Islet precursor cell (in vitro differentiated cells): ENCODE results near the gene LCE1D.

ENCODE experiments used
- DNase-seq: peaks from one replicate; pipeline ENCODE4 v3.0.0-alpha.2; 2018

Gene LCE1D, protein sequence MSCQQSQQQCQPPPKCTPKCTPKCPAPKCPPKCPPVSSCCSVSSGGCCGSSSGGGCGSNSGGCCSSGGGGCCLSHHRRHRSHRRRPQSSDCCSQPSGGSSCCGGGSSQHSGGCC

DNA sequence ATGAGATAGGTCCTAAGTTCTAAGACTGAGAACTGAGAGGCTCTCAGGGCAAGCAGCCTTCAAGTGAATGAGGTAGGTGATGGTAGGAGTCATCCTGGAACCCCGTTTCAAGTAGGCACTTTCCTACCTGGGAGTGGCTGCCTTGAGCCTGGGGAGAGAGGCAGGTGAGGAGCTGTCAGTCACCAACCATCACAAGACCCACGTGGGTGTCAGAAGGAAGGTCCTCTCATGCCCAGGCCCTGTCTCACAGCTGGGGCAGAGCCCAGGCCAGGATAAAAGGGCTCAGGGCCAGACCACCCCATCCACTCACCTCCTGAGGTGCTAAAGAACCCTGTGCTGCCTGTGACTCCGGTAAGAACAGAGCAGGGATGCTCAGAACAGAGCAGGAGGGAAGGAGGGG lies at the start of gene LCE1D:
Gene LCE1D, plus strand, starts transcription at position 301 of the 400 bp plus-strand sequence. CDS start 1,074 bp downstream, outside the sequence.
- no peak for DNase-seq

GRCh38 chr1:152747831-152748230 lies 48.7 kb upstream of the LCE1D start:
- no peak for DNase-seq

GRCh38 chr1:152752225-152752624 lies 44.3 kb upstream of the LCE1D start:
- no peak for DNase-seq

DNA sequence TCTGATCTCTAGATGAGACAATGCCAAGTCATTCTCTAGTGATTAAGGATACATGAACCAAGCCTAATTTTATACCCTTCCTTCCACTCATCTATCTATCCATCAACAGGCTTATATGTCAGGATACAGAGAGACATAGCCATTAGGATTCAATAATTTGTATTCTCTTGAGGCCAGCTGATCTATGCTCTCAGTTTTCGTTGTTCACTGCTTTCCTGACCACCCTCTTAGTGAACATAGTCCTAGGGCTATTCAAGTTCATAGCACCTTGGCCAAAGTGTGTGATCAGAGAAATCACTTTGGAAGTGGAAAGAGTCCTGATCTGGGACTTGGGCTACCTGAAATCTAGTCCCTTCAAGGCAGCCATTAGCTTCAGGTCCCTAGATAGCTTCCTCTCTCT lies 42.9 kb upstream of the LCE1D start:
- no peak for DNase-seq

DNA sequence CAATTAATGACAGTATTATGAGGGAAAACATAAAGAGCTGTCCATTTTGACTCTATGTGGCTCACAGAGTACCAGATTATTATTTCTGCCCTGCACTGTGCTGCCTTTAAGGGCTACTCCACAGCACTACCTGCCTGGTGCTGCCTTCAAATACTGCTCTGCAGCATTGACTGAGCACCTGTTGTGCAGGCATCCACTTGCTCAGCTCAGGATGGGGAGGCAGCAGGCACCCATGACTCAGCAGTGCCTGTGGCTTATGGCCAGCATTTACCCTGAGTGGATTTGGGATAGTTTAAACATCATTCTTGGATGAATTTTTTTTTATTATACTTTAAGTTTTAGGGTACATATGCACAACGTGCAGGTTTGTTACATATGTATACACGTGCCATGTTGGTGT lies 39.6 kb upstream of the LCE1D start:
- no peak for DNase-seq

GRCh38 chr1:152757747-152758146 lies 38.8 kb upstream of the LCE1D start, which contains the start of gene KPRP:
Gene KPRP (plus strand): TSS chr1:152758025. CDS start chr1:152759589, 1,564 bp downstream.
- DNase-seq = no peak

GRCh38 chr1:152758636-152759035 lies 37.9 kb upstream of the LCE1D start:
- no peak for DNase-seq

DNA sequence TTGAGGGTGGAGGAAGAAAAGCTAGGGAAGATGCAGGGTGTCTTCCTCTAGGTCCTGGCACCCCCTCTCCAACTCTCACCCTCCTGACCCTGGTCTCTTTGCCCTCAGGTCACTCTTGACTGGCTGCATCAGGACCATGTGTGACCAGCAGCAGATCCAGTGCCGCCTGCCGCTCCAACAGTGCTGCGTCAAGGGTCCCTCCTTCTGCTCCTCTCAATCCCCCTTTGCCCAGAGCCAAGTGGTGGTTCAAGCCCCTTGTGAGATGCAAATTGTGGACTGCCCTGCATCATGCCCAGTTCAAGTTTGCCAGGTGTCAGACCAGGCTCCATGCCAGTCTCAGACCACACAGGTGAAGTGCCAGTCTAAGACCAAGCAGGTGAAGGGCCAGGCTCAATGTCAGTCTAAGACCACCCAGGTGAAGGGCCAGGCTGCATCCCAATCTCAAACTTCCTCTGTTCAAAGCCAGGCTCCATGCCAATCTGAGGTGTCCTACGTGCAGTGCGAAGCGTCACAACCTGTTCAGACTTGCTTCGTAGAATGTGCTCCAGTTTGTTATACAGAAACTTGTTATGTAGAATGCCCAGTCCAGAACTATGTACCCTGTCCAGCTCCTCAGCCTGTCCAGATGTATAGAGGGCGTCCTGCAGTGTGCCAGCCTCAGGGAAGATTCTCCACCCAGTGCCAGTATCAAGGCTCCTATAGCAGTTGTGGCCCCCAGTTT lies 36.9 kb upstream of the LCE1D start:
- DNase-seq = no peak

DNA sequence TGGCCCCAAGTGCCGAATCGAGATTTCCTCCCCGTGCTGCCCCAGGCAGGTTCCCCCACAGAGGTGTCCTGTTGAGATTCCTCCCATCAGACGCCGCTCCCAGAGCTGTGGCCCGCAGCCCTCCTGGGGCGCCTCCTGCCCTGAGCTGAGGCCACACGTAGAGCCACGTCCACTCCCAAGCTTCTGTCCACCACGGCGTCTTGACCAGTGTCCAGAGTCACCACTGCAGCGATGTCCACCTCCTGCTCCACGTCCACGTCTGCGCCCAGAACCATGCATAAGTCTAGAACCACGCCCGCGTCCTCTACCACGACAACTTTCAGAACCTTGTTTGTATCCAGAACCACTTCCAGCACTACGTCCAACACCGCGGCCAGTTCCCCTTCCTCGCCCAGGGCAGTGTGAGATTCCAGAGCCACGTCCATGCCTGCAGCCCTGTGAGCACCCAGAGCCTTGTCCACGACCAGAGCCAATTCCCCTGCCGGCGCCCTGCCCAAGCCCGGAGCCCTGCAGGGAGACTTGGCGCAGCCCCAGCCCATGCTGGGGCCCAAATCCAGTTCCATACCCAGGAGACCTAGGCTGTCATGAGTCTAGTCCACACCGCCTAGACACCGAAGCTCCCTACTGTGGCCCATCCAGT lies 35.9 kb upstream of the LCE1D start:
- DNase-seq = no peak

DNA sequence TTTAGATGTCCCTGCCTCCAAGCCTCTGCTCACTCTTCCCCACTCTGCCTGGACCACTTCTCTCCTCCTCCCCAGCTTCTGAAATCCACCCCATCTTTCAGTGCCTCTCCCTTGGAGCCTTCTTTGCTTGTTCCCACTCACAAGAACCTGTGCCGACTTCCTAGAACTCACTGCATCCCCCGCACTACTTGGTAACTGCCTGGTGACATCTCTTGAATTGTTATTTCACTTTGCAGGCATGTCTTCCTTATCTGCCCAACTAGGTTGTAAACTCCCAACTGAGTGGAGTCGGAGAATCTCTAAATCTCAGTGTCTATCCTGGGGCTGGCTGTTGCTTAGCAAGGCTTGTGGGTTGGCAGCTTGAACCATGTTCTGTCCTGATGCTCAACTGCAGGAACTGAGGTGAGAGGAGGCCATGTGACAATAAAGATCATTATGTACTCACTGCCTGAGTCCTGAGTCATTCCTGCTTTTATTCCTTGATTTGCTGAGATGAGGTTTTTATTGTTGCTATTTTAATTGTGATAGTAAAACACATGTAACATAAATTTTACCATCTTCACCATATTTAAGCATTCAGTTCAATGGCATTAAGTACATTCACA lies 34.8 kb upstream of the LCE1D start:
- DNase-seq = no peak

DNA sequence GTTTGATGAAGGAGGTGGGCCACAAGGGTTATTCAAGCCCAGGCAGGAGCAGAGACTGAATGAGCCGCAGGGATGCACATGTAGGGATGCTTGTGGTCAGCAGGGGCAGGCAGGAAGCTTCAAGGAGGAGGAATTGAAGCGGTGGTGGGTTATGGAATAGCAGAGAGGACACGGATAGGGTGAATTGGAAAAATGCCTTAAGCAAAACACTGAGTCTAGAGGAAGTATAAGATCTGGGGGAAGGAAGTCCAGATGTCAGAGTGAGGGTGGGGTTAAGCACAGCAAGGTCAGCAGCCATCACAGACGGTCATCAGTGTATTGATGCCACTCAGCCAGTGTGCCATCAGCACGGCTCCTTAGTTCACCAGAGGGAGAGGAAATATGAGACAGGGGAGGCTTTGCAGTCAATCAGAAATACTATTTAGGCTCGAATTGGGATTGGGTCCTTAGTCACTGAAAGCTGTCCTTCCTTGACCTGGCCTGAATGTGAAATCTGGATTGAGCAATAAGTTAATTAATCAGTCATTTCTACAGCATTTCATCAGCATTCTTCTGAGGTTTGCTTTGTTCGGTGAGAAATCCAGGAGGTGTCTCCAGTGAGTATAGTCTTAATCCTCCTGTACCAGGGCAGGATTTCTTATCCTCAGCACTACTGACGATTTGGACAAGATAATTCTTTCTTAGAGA lies 27.5 kb upstream of the LCE1D start:
- DNase-seq = no peak

- no peak for DNase-seq
Measured at GRCh38 chr1:152770411-152770810, 26.1 kb upstream of the LCE1D start.

DNA sequence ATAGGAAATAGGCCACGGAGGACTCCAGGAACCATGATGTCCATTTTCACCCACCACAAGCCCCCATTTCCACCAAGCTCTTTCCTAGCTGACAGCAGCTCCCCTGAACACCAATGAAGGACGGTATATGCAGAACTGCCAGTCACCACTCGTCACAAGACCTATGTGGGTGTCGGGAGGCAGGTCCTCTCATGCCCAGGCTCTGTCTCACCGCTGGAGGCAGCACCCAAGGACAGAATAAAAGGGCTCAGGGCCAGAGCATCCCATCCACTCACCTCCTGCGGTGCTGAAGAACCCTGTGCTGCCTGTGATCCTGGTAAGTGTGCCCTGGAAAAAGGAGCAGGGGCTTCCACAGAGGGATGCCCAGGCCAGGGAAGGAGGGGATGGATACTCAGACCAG lies 21.6 kb upstream of the LCE1D start, which contains the start of gene LCE1F:
Gene LCE1F, plus strand, starts transcription at position 266 of the 400 bp plus-strand sequence. CDS start 1,232 bp downstream, outside the sequence.
- no peak for DNase-seq

DNA sequence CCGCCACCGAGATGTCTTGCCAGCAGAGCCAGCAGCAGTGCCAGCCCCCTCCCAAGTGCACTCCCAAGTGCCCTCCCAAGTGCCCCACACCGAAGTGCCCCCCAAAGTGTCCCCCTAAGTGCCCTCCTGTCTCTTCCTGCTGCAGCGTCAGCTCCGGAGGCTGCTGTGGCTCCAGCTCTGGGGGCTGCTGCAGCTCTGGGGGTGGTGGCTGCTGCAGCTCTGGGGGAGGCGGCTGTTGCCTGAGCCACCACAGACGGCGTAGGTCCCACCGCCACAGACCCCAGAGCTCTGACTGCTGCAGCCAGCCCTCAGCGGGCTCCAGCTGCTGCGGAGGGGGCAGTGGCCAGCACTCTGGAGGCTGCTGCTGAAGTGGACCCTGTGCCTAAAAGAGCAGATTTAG lies 20.2 kb upstream of the LCE1D start:
- no peak for DNase-seq

GRCh38 chr1:152777510-152778137 lies 18.9 kb upstream of the LCE1D start:
- no peak for DNase-seq

- no peak for DNase-seq
Measured at GRCh38 chr1:152783095-152783494, 13.4 kb upstream of the LCE1D start.

DNA sequence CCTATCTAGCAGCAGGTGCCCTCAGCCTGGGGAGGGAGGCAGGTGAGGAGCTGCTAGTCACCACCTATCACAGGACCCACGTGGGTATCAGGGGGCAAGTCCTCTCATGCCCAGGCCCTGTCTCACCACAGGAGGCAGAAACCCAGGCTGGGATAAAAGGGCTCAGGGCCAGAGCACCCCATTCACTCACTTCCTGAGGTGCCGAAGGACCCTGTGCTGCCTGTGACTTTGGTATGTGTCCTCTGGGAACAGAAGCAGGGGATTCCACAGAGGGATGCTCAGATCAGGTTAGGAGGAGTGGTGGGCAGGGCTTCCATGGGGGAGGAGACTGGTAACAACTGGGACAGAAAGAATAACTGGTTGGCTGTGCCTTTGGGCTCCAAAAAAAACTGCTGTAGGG lies 10.4 kb upstream of the LCE1D start, which contains the start of gene LCE1E:
Gene LCE1E, plus strand, starts transcription at position 181 of the 400 bp plus-strand sequence. CDS start 1,043 bp downstream, outside the sequence.
- no peak for DNase-seq

DNA sequence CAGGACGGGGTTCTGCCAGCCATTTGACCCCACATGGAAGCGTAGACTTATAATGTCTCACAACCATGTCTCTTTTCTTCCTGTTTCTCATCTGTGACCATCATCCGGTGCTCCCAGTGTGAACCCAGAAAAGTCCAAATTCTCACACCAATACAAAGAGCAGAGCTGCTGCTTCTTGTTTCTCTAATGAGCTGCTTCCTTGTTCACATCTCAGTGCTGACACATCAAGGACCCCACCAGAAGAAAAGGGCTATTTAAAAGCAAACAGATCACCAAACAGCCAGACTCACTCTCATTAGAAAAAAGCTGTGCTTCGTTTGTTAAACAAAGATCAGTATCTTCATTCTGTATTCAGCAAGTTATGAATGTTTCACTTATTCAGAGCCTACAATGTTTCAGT lies 835 bp upstream of the LCE1D start:
- DNase-seq = no peak

- no peak for DNase-seq
Measured at GRCh38 chr1:152801333-152801732, 4.8 kb downstream of the LCE1D start.

DNA sequence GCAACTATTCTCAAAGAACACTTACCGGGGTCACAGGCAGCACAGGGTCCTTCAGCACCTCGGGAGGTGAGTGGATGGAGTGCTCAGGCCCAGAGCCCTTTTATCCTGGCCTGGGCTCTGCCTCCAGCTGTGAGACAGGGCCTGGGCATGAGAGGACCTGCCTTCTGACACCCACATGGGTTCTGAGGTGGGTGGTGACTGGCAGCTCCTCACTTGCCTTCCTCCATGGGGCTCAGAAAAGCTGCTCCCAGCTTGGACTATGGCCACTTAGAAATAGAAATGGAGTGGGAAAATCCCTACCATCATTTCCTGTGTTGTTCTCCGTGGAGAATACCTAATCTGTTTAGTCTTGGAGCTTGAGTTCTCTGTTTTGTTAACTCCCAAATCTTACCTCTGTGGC lies 10.1 kb downstream of the LCE1D start, which contains the start of gene LCE1C:
Gene LCE1C, minus strand, starts transcription at position 76 of the 400 bp plus-strand sequence. CDS start 1,173 bp downstream, outside the sequence.
- no peak for DNase-seq

DNA sequence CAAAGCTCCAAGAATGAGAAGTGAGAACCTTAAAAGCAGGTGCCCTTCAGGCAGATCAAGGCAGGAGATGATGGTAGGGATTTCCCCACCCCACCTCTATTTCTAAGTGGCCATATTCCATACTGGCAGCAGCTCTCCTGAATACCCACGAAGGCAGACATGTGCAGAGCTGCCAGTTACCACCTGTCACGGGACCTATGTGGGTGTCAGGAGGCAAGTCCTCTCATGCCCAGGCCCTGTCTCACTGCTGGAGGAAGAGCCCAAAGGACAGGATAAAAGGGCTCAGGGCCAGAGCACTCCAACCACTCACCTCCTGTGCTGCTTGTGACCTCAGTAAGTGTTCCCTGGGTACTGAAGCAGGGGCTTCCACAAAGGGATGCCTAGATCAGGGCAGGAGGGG lies 14.5 kb downstream of the LCE1D start:
- DNase-seq = no peak

- no peak for DNase-seq
Measured at GRCh38 chr1:152811671-152812070, 15.2 kb downstream of the LCE1D start, which contains the start of gene LCE1B. Gene LCE1B (plus strand): TSS chr1:152811971. CDS start chr1:152812447, 476 bp downstream.
